Transverse colon (tissue), 4 donors: ENCODE data around the gene LRG1. TPM values are rescaled to one million over a fixed set of nuclear protein-coding genes. Genes with fewer than 3 reads are reported as not detected.

Source experiments
- DNase-seq: peaks from one replicate; pipeline ENCODE4 v3.0.0-alpha.2; 2019
- H3K27ac ChIP-seq, 4 donors: fragments of 200-600 bp; sonication (generic); 2 replicates each; pipeline ENCODE4 v1.5.1; 2016 to 2018; ENCODE audit warnings: inconsistent platforms in 4 of 4
- H3K27me3 ChIP-seq: fragments of 200-600 bp; sonication (generic); 2 replicates; pipeline ENCODE4 v1.5.1; 2017; ENCODE audit warnings: inconsistent platforms
- H3K36me3 ChIP-seq, 4 donors: fragments of 200-600 bp; sonication (generic); 2 replicates each; pipeline ENCODE4 v1.5.1; 2017 to 2019; ENCODE audit warnings: inconsistent platforms in 4 of 4
- H3K4me1 ChIP-seq, 4 donors: fragments of 200-600 bp; sonication (generic); 2 replicates each; pipeline ENCODE4 v1.5.1; 2017 to 2020; ENCODE audit warnings: inconsistent platforms in 4 of 4
- H3K4me3 ChIP-seq, 4 donors: fragments of 200-600 bp; sonication (generic); 1 replicate in 1 of 4; 2 replicates in 3 of 4; pipeline versions ENCODE4 v1.5.1 to v1.6.1; 2017 to 2019; ENCODE audit warnings: inconsistent platforms in 4 of 4
- H3K9me3 ChIP-seq, 2 donors: fragments of 200-600 bp; sonication (generic); 2 replicates each; pipeline ENCODE4 v1.5.1; 2017 to 2019; ENCODE audit warnings: inconsistent platforms in 2 of 2
- CTCF ChIP-seq, 5 experiments: fragments of 200-600 bp in 3 of 5; fragments of 450-650 bp in 2 of 5; sonication (generic) in 3 of 5; IDR thresholded peaks; 1 replicate in 2 of 5; 2 replicates in 3 of 5; pipeline ENCODE4 v1.5.1; 2016 to 2017; ENCODE audit warnings: antibody characterized with exemption in 5 of 5, inconsistent platforms in 3 of 5, mild to moderate bottlenecking in 2 of 5, moderate library complexity in 1 of 5
- EP300 ChIP-seq: sonication (generic); formaldehyde crosslinking; IDR thresholded peaks from one replicate; pipeline ENCODE4 v1.6.1; 2017; ENCODE audit warnings: antibody characterized with exemption, low read depth
- POLR2A ChIP-seq: fragments of 450-650 bp; IDR thresholded peaks from one replicate; pipeline ENCODE4 v1.6.1; 2016; ENCODE audit warnings: antibody characterized with exemption, mild to moderate bottlenecking, moderate library complexity
- POLR2AphosphoS5 ChIP-seq, 3 donors: sonication (generic); formaldehyde crosslinking; IDR thresholded peaks; one replicate each; pipeline ENCODE4 v1.6.1; 2016; ENCODE audit warnings: antibody characterized with exemption in 3 of 3
- WGBS, 2 donors: methylation state at CpG; one replicate each; pipeline ENCODE4 v1.1.5; 2018; ENCODE audit warnings: low coverage in 1 of 2; 5-methylcytosine and 5-hydroxymethylcytosine counted together
- in situ Hi-C, 4 donors: fragments of 200-750 bp; cut with MboI; loops; one replicate each; pipeline versions ENCODE4 v1.15.0 to v1.15.1; 2017; ENCODE audit warnings: low sequenced_read_pairs in 3 of 4, low pct_ligation_motif_present in 1 of 4, low pct_unique_long_range_greater_than_20kb in 1 of 4
- intact Hi-C: fragments of 100-400 bp; cut with DNase I; formaldehyde crosslinking; loops from one replicate; pipeline ENCODE4 v1.15.1; 2023; ENCODE audit warnings: low total_unique reads
- total RNA-seq, 4 donors: library from RNA; depleted of rRNA; stranded (reverse); fragments of >200 nt; gene quantifications; one replicate each; pipeline ENCODE4 v1.1.0, GENCODE V29; 2016

Gene LRG1
- total RNA-seq, 4 donors from 2014 or later: 1.9 to 18.1 (median 14.4) TPM

GRCh38 chr19:4518345-4519171, 21.3 kb downstream of the LRG1 start, which contains the start of gene PLIN4:
Gene PLIN4, minus strand, starts transcription at chr19:4518486. Its CDS starts 214 bp downstream, at chr19:4518272.
- TF ChIP-seq CTCF (IDR thresholded peaks at IDR 0.05): no peak
- TF ChIP-seq EP300: no peak
- TF ChIP-seq POLR2A: peak; percentile 46
- TF ChIP-seq POLR2AphosphoS5 (IDR thresholded peaks at IDR 0.05): peak; percentile 57 to 90 (median 64)
- intact Hi-C loops: no loop called here
- Histone ChIP-seq H3K9me3 (no peaks in the 10 kb centered on the region), H3K27me3 (peaks cover 5% of the 10 kb centered on the region), H3K36me3 (no peaks in the 10 kb centered on the region), H3K27ac (peak within 1 kb of the TSS; percentile 67 to 94 (median 83)), H3K4me3 (peak within 1 kb of the TSS; percentile 21 to 36 (median 29)), H3K4me1 (peaks cover 0 to 7% (median 3%) of the 10 kb centered on the region in 4 donors)
- in situ Hi-C loops: no loop called here
- WGBS, 2 donors: 66 to 70% methylated on average over 4 to 34 of the region's 34 CpGs
- peak; percentile 60 for DNase-seq

GRCh38 chr19:4517451-4518057, 22.3 kb downstream of the LRG1 start:
- no peak for DNase-seq
- in situ Hi-C loops: no loop called here
- Histone ChIP-seq H3K4me1 (peaks cover 0 to 7% (median 3%) of the 10 kb centered on the region in 4 donors), H3K4me3 (peak overlapping the region; percentile 21 to 36 (median 29)), H3K27ac (peak overlapping the region; percentile 66 to 94 (median 83)), H3K27me3 (peaks cover 5% of the 10 kb centered on the region), H3K36me3 (no peaks in the 10 kb centered on the region), H3K9me3 (no peaks in the 10 kb centered on the region)
- intact Hi-C loops: no loop called here
- TF ChIP-seq POLR2A (no peak), POLR2AphosphoS5 (IDR thresholded peaks at IDR 0.05) (no peak), CTCF (IDR thresholded peaks at IDR 0.05) (no peak), EP300 (no peak)
- WGBS, 2 donors: 67 to 79% methylated on average over 5 to 22 of the region's 24 CpGs

- H3K4me3 ChIP-seq: peak overlapping the region; percentile 14 to 36 (median 27)
Measured at GRCh38 chr19:4516939-4517300, 22.9 kb downstream of the LRG1 start.

More at GRCh38 chr19:4516939-4517300, 22.9 kb downstream of the LRG1 start:
- H3K9me3 ChIP-seq: no peaks in the 10 kb centered on the region
- TF ChIP-seq POLR2A (no peak), CTCF (IDR thresholded peaks at IDR 0.05) (no peak), POLR2AphosphoS5 (IDR thresholded peaks at IDR 0.05) (no peak)
- in situ Hi-C loops: no loop called here
- DNase-seq: no peak
- H3K36me3 ChIP-seq: no peaks in the 10 kb centered on the region
- H3K27ac ChIP-seq: peak overlapping the region; percentile 66 to 94 (median 83)
- intact Hi-C loops: no loop called here
- peaks cover 0 to 7% (median 3%) of the 10 kb centered on the region in 4 donors for H3K4me1 ChIP-seq
- H3K27me3 ChIP-seq: peaks cover 5% of the 10 kb centered on the region
- WGBS, 2 donors: 52% methylated on average over 8 of the region's 8 CpGs; no CpG with 5 or more reads in 1 of the 2 donors
